Stimulated activated CD8-positive, alpha-beta memory T cell treated with anti-CD3 and anti-CD28 coated beads, Interleukin-4, amount 100 ng/mL, for 4 hours (primary cell): ENCODE measurements around the gene HAPLN2.

Source experiments
- DNase-seq, 2 donors: peaks; one replicate each; pipeline ENCODE4 v3.0.0-alpha.2; 2020; ENCODE audit warnings: low read depth in 2 of 2, low spot score in 1 of 2

The HAPLN2 gene

GRCh38 chr1:156643778-156644092 is 24.5 kb downstream of the HAPLN2 start:
- DNase-seq: no peak

GRCh38 chr1:156644146-156644545 is 24.9 kb downstream of the HAPLN2 start:
- no peak for DNase-seq

- DNase-seq: no peak
These were observed 25.4 kb downstream of the HAPLN2 start for GRCh38 chr1:156644640-156645039.

- DNase-seq: no peak
These were observed 25.8 kb downstream of the HAPLN2 start for GRCh38 chr1:156645056-156645455.

GRCh38 chr1:156645666-156646065 is 26.5 kb downstream of the HAPLN2 start:
- DNase-seq: no peak

GRCh38 chr1:156646738-156647211 is 27.6 kb downstream of the HAPLN2 start:
- DNase-seq: no peak

- DNase-seq: no peak
These were observed 28.1 kb downstream of the HAPLN2 start for GRCh38 chr1:156647351-156647750.

- DNase-seq: no peak
These were observed 29.3 kb downstream of the HAPLN2 start for GRCh38 chr1:156648496-156648895.

GRCh38 chr1:156648951-156649350 is 29.7 kb downstream of the HAPLN2 start:
- DNase-seq: no peak

GRCh38 chr1:156652131-156652991 is 33.1 kb downstream of the HAPLN2 start:
- no peak for DNase-seq

GRCh38 chr1:156652992-156653355 is 33.8 kb downstream of the HAPLN2 start:
- no peak for DNase-seq

- DNase-seq: no peak
These were observed 35.5 kb downstream of the HAPLN2 start for GRCh38 chr1:156654700-156655099.

GRCh38 chr1:156655151-156655903 is 36.1 kb downstream of the HAPLN2 start:
- no peak for DNase-seq

GRCh38 chr1:156655904-156656516 is 36.8 kb downstream of the HAPLN2 start:
- DNase-seq: no peak

GRCh38 chr1:156656806-156657740 is 37.9 kb downstream of the HAPLN2 start:
- DNase-seq: peak; percentile 47 to 54

GRCh38 chr1:156657741-156658319 is 38.6 kb downstream of the HAPLN2 start:
- no peak for DNase-seq

- DNase-seq: no peak
These were observed 39.3 kb downstream of the HAPLN2 start for GRCh38 chr1:156658496-156658895.

- DNase-seq: no peak
These were observed 39.8 kb downstream of the HAPLN2 start for GRCh38 chr1:156658945-156659574.

GRCh38 chr1:156659661-156659987 is 40.4 kb downstream of the HAPLN2 start:
- DNase-seq: no peak
